ENCODE measurements around the gene KDM6B.

Gene KDM6B

GRCh38 chr17:7833795-7834541 is at the start of gene KDM6B:
TSS of gene KDM6B (plus strand) at chr17:7834217. CDS start at chr17:7845555, 11,338 bp downstream.
- DNase-seq (ENCODE audit: low read depth in 2 of 2) = peak in 1 of 2 experiments; percentile 65

- no peak for DNase-seq (ENCODE audit: low read depth in 2 of 2)
Observed at GRCh38 chr17:7786866-7787265, 47.2 kb upstream of the KDM6B start.

- DNase-seq (ENCODE audit: low read depth in 2 of 2) = no peak
Observed at GRCh38 chr17:7789131-7789530, 44.9 kb upstream of the KDM6B start.

- DNase-seq (ENCODE audit: low read depth in 2 of 2) = no peak
Observed at GRCh38 chr17:7790150-7790549, 43.9 kb upstream of the KDM6B start.

GRCh38 chr17:7792611-7793010 is 41.4 kb upstream of the KDM6B start:
- DNase-seq (ENCODE audit: low read depth in 2 of 2) = no peak

- DNase-seq (ENCODE audit: low read depth in 2 of 2) = no peak
Observed at GRCh38 chr17:7794075-7794663, 39.8 kb upstream of the KDM6B start.

- no peak for DNase-seq (ENCODE audit: low read depth in 2 of 2)
Observed at GRCh38 chr17:7797976-7798375, 36.0 kb upstream of the KDM6B start.

GRCh38 chr17:7798839-7799238 is 35.2 kb upstream of the KDM6B start:
- DNase-seq (ENCODE audit: low read depth in 2 of 2) = no peak

- DNase-seq (ENCODE audit: low read depth in 2 of 2) = peak; percentile 0 to 3
Observed at GRCh38 chr17:7803981-7804380, 30.0 kb upstream of the KDM6B start.

GRCh38 chr17:7806587-7806986 is 27.4 kb upstream of the KDM6B start:
- DNase-seq (ENCODE audit: low read depth in 2 of 2) = no peak

- DNase-seq (ENCODE audit: low read depth in 2 of 2) = no peak
Observed at GRCh38 chr17:7807206-7807605, 26.8 kb upstream of the KDM6B start.

- DNase-seq (ENCODE audit: low read depth in 2 of 2) = no peak
Observed at GRCh38 chr17:7809086-7809790, 24.8 kb upstream of the KDM6B start.

- peak in 1 of 2 experiments; percentile 3 for DNase-seq (ENCODE audit: low read depth in 2 of 2)
Observed at GRCh38 chr17:7809791-7810343, 24.1 kb upstream of the KDM6B start.

GRCh38 chr17:7811251-7811650 is 22.8 kb upstream of the KDM6B start:
- DNase-seq (ENCODE audit: low read depth in 2 of 2) = no peak

- no peak for DNase-seq (ENCODE audit: low read depth in 2 of 2)
Observed at GRCh38 chr17:7814969-7815368, 19.0 kb upstream of the KDM6B start.

- DNase-seq (ENCODE audit: low read depth in 2 of 2) = no peak
Observed at GRCh38 chr17:7816926-7817642, 16.9 kb upstream of the KDM6B start.

- no peak for DNase-seq (ENCODE audit: low read depth in 2 of 2)
Observed at GRCh38 chr17:7817643-7817964, 16.4 kb upstream of the KDM6B start.

GRCh38 chr17:7818026-7818425 is 16.0 kb upstream of the KDM6B start:
- DNase-seq (ENCODE audit: low read depth in 2 of 2) = no peak

GRCh38 chr17:7818746-7819645 is 15.0 kb upstream of the KDM6B start:
- no peak for DNase-seq (ENCODE audit: low read depth in 2 of 2)

GRCh38 chr17:7820231-7820630 is 13.8 kb upstream of the KDM6B start:
- DNase-seq (ENCODE audit: low read depth in 2 of 2) = no peak

- DNase-seq (ENCODE audit: low read depth in 2 of 2) = no peak
Observed at GRCh38 chr17:7822126-7822525, 11.9 kb upstream of the KDM6B start.

Data from fibroblast of skin of left quadriceps (primary cell).